Vagina (tissue), 2 donors: ENCODE data around the gene GNG2. TPM values are rescaled to one million over a fixed set of nuclear protein-coding genes. Genes with fewer than 3 reads are reported as not detected.

ENCODE experiments used
- DNase-seq, 2 donors: peaks; one replicate each; pipeline ENCODE4 v3.0.0-alpha.2; 2017; ENCODE audit errors: extremely low spot score in 2 of 2
- H3K27ac ChIP-seq: fragments of 200-600 bp; sonication (generic); one replicate; pipeline ENCODE4 v1.5.1; 2019
- H3K27me3 ChIP-seq: fragments of 200-600 bp; sonication (generic); one replicate; pipeline ENCODE4 v1.5.1; 2019
- H3K36me3 ChIP-seq, 2 donors: fragments of 200-600 bp; sonication (generic); one replicate each; pipeline ENCODE4 v1.5.1; 2017 to 2019
- H3K4me1 ChIP-seq: fragments of 200-600 bp; sonication (generic); one replicate; pipeline ENCODE4 v1.5.1; 2019
- H3K4me3 ChIP-seq, 2 donors: fragments of 200-600 bp; sonication (generic); 1 replicate in 1 of 2; 2 replicates in 1 of 2; pipeline ENCODE4 v1.5.1; 2016 to 2019
- H3K9me3 ChIP-seq: fragments of 200-600 bp; sonication (generic); one replicate; pipeline ENCODE4 v1.5.1; 2019
- POLR2A ChIP-seq, 2 donors: fragments of 450-650 bp; IDR thresholded peaks; one replicate each; pipeline ENCODE4 v1.6.1; 2017; ENCODE audit warnings: antibody characterized with exemption in 2 of 2, mild to moderate bottlenecking in 2 of 2, moderate library complexity in 2 of 2
- POLR2AphosphoS5 ChIP-seq, 2 donors: sonication (generic); formaldehyde crosslinking; IDR thresholded peaks; one replicate each; pipeline ENCODE4 v1.9.0; 2017; ENCODE audit warnings: antibody characterized with exemption in 2 of 2, mild to moderate bottlenecking in 2 of 2, low read depth in 1 of 2; ENCODE audit not compliant: insufficient read depth in 1 of 2
- intact Hi-C: fragments of 100-400 bp; cut with DNase I; formaldehyde crosslinking; loops from one replicate; pipeline ENCODE4 v1.15.1; 2023
- total RNA-seq: library from RNA; depleted of rRNA; stranded (reverse); fragments of >200 nt; gene quantifications from one replicate; pipeline ENCODE4 v1.2.3, GENCODE V29; 2016
- TF ChIP-seq, protein P1 (sequence below), 3 experiments: fragments of 450-650 bp in 2 of 3; fragments of 200-600 bp in 1 of 3; sonication (generic) in 1 of 3; IDR thresholded peaks; one replicate each; pipeline ENCODE4 v1.5.1; 2017 to 2019; ENCODE audit warnings: antibody characterized with exemption in 3 of 3, mild to moderate bottlenecking in 2 of 3, moderate library complexity in 2 of 3

GNG2 gene
- total RNA-seq, 1 donor from 2014 or later: 12.8 TPM

DNA sequence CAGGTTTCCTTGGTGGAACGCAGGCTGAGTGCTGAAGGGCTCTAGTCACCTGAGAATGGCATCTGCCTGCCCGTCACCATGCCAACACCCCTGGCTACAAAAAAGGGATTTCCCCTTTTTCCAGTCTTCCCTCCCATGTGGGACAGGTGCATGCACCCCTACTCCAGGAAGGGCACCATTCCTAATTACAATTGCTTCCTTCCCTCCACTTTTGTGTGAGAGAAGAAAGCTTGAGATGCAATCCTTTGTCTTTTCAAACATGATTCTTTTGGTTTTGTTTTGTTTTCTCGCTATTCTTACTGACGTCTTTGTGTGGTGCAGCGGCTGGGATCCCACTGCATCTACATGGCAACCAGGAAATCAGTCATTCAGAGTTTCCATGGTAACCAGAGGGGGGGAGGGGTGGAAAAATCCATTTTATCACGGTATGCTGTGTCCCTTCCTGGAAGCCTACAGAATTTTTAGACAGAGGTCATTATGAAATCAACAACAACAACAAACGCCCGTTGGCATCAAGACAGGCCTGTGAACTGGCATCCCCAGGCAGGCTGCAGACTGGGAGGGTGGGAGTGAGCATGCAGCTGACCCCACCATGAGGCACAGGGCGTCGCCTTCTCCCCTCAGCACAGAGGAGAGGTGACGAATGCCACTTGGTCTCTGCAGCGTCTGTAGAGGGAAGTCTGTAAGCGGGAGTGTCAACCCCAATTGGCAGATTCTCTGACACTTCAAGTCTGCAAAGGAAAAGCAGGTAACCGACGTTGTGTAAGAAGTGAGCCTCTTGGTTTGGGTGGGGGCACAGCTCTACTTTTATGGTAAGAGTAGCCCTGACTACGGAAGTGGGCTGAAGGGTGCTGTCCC is 13.6 kb upstream of the GNG2 start:
- Histone ChIP-seq H3K4me1 (no peaks in the 10 kb centered on the region), H3K27ac (no peak overlapping the region), H3K9me3 (no peaks in the 10 kb centered on the region), H3K4me3 (no peak overlapping the region), H3K27me3 (no peaks in the 10 kb centered on the region), H3K36me3 (no peaks in the 10 kb centered on the region)
- DNase-seq: no peak
- intact Hi-C loops: no loop called here
- TF ChIP-seq, protein P1, sequence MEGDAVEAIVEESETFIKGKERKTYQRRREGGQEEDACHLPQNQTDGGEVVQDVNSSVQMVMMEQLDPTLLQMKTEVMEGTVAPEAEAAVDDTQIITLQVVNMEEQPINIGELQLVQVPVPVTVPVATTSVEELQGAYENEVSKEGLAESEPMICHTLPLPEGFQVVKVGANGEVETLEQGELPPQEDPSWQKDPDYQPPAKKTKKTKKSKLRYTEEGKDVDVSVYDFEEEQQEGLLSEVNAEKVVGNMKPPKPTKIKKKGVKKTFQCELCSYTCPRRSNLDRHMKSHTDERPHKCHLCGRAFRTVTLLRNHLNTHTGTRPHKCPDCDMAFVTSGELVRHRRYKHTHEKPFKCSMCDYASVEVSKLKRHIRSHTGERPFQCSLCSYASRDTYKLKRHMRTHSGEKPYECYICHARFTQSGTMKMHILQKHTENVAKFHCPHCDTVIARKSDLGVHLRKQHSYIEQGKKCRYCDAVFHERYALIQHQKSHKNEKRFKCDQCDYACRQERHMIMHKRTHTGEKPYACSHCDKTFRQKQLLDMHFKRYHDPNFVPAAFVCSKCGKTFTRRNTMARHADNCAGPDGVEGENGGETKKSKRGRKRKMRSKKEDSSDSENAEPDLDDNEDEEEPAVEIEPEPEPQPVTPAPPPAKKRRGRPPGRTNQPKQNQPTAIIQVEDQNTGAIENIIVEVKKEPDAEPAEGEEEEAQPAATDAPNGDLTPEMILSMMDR (IDR thresholded peaks at IDR 0.05): no peak
- TF ChIP-seq POLR2AphosphoS5 (IDR thresholded peaks at IDR 0.05; ENCODE audit: insufficient read depth in 1 of 2, low read depth in 1 of 2) (peak in 1 of 2 donors; percentile 36), POLR2A (IDR thresholded peaks at IDR 0.05) (no peak)

DNA sequence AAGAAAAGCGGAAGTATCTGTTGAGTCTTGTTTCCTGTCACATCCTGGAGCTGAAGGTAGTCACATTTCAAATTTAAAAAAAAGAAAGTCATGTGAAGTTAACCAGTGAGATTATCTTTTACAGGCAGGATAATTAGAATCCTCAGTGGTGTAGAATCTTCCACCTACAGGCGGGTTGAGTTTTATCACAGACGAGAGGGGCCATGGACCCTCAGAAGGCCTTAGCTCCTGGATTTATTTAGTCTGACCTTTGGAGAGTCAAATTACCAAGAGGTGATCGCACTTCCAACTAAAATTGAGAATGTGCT is 13.0 kb upstream of the GNG2 start:
- intact Hi-C loops: no loop called here
- Histone ChIP-seq H3K27ac (no peak overlapping the region), H3K36me3 (no peaks in the 10 kb centered on the region)

DNA sequence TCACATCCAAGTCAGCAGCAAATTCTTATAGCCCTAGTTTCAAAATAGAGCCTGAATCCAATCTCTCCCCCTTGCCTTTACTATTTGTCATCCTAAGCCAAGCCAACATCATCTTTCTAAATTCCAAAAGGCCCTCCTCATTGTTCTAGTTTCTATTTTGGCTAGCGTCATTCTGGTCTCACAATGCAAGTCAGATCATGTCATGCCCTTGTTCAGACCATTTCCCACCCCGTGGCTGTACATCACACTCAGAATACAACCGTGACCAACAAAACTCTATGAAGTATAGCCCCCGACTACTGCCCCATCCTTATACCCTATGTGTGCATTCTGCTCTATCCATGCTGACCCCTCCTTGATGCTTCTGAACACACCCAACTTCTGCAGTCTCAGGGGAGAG is 12.3 kb upstream of the GNG2 start:
- H3K4me1 ChIP-seq: no peaks in the 10 kb centered on the region
- no peak overlapping the region for H3K4me3 ChIP-seq
- H3K27me3 ChIP-seq: no peaks in the 10 kb centered on the region
- intact Hi-C loops: no loop called here
- TF ChIP-seq, protein P1 (IDR thresholded peaks at IDR 0.05): no peak
- TF ChIP-seq POLR2A (IDR thresholded peaks at IDR 0.05) (no peak), POLR2AphosphoS5 (IDR thresholded peaks at IDR 0.05; ENCODE audit: insufficient read depth in 1 of 2, low read depth in 1 of 2) (no peak)
- no peak overlapping the region for H3K27ac ChIP-seq
- no peaks in the 10 kb centered on the region for H3K36me3 ChIP-seq
- no peak for DNase-seq
- H3K9me3 ChIP-seq: no peaks in the 10 kb centered on the region

More for the DNA sequence above, 13.0 kb upstream of the GNG2 start:
- H3K4me3 ChIP-seq: no peak overlapping the region
- TF ChIP-seq POLR2AphosphoS5 (IDR thresholded peaks at IDR 0.05; ENCODE audit: insufficient read depth in 1 of 2, low read depth in 1 of 2) (no peak), POLR2A (IDR thresholded peaks at IDR 0.05) (no peak)
- TF ChIP-seq, protein P1 (IDR thresholded peaks at IDR 0.05): no peak
- no peaks in the 10 kb centered on the region for H3K9me3 ChIP-seq
- DNase-seq: no peak
- no peaks in the 10 kb centered on the region for H3K27me3 ChIP-seq
- no peaks in the 10 kb centered on the region for H3K4me1 ChIP-seq

DNA sequence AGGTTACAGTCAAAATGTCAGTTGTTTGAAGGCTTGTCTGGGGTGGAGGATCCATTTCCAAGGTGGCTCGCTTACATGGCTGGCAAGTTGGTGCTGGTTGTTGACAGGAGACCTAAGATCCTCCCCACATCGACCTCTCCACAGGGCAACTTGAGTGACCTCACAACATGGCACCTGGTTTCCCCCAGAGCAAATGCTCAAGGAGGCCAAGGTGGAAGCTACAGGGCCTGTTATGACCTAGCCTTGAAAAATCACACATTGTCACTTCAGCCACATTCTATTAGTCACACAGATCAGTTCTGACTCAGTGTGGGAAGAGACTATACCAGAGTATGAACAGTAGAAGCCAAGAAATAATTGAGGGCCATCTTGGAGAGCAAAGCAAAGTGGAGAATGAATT is 11.3 kb upstream of the GNG2 start:
- intact Hi-C loops: no loop called here
- TF ChIP-seq POLR2A (IDR thresholded peaks at IDR 0.05): no peak
- TF ChIP-seq POLR2AphosphoS5 (IDR thresholded peaks at IDR 0.05; ENCODE audit: insufficient read depth in 1 of 2, low read depth in 1 of 2): no peak
- TF ChIP-seq, protein P1 (IDR thresholded peaks at IDR 0.05): no peak
- H3K27me3 ChIP-seq: no peaks in the 10 kb centered on the region
- no peak overlapping the region for H3K4me3 ChIP-seq
- H3K36me3 ChIP-seq: no peaks in the 10 kb centered on the region
- H3K27ac ChIP-seq: no peak overlapping the region
- no peak for DNase-seq
- H3K9me3 ChIP-seq: no peaks in the 10 kb centered on the region
- no peaks in the 10 kb centered on the region for H3K4me1 ChIP-seq

DNA sequence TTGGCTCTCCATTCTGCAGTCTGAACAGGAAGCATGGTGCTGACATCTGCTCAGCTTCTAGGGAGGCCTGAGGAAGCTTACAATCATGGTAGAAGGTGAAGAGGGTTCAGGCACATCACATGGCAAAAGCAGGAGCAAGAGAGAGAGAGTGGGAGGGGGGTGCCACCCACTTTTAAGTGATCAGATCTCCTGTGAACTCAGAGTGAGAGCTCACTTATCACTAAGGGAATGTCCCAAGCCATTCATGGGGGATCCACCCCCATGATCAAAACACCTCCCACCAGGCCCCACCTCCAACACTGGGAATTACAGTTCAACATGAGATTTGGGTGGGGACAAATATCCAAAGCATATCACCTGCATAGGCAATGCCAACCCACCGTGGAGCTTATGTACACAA is 9.8 kb upstream of the GNG2 start:
- Histone ChIP-seq H3K4me3 (no peak overlapping the region), H3K9me3 (no peaks in the 10 kb centered on the region), H3K27me3 (no peaks in the 10 kb centered on the region), H3K36me3 (no peaks in the 10 kb centered on the region), H3K4me1 (no peaks in the 10 kb centered on the region), H3K27ac (no peak overlapping the region)
- no peak for DNase-seq
- no peak for TF ChIP-seq POLR2AphosphoS5 (IDR thresholded peaks at IDR 0.05; ENCODE audit: insufficient read depth in 1 of 2, low read depth in 1 of 2)
- TF ChIP-seq POLR2A (IDR thresholded peaks at IDR 0.05): no peak
- TF ChIP-seq, protein P1 (IDR thresholded peaks at IDR 0.05): no peak
- intact Hi-C loops: no loop called here
